Lung microvascular endothelial cell (primary cell): ENCODE results near the gene C7orf25. TPM values are rescaled to one million over a fixed set of nuclear protein-coding genes. Genes with fewer than 3 reads are reported as not detected.
A peak's percentile ranks its signal among the peaks of the same experiment; 100 is the strongest.

Experiments used
- DNase-seq, 2 donors: peaks; one replicate each; pipeline versions ENCODE4 v3.0.0 to v3.0.0-alpha.2; 2010; ENCODE audit warnings: low read depth in 2 of 2
- total RNA-seq: library from RNA; depleted of rRNA; stranded (reverse); fragments of >200 nt; gene quantifications from 2 replicates; pipeline ENCODE4 v1.2.1, GENCODE V29; 2014

C7orf25 gene
- 2.2 and 5.2 TPM in 2 replicates for total RNA-seq

- peak; percentile 94 to 96 for DNase-seq
Observed at GRCh38 chr7:42911454-42912447, at the start of gene C7orf25. TSS of gene C7orf25 (minus strand) at chr7:42912070. CDS start at chr7:42910900, 1,170 bp downstream.

GRCh38 chr7:42961170-42961569, 49.3 kb upstream of the C7orf25 start:
- DNase-seq: no peak

- no peak for DNase-seq
Observed at GRCh38 chr7:42960762-42961161, 48.9 kb upstream of the C7orf25 start.

GRCh38 chr7:42959549-42959948, 47.7 kb upstream of the C7orf25 start:
- DNase-seq: no peak

- no peak for DNase-seq
Observed at GRCh38 chr7:42956062-42956461, 44.2 kb upstream of the C7orf25 start.

GRCh38 chr7:42953994-42954393, 42.1 kb upstream of the C7orf25 start:
- DNase-seq: no peak

- DNase-seq: no peak
Observed at GRCh38 chr7:42952328-42952727, 40.5 kb upstream of the C7orf25 start.

GRCh38 chr7:42950417-42950816, 38.5 kb upstream of the C7orf25 start:
- no peak for DNase-seq

GRCh38 chr7:42947521-42947920, 35.7 kb upstream of the C7orf25 start:
- no peak for DNase-seq

- DNase-seq: no peak
Observed at GRCh38 chr7:42946627-42946950, 34.7 kb upstream of the C7orf25 start.

- no peak for DNase-seq
Observed at GRCh38 chr7:42945821-42946626, 34.2 kb upstream of the C7orf25 start.

- DNase-seq: peak; percentile 75 to 84
Observed at GRCh38 chr7:42940985-42941847, 29.3 kb upstream of the C7orf25 start.

GRCh38 chr7:42939457-42940240, 27.8 kb upstream of the C7orf25 start:
- DNase-seq: no peak

- no peak for DNase-seq
Observed at GRCh38 chr7:42935861-42936260, 24.0 kb upstream of the C7orf25 start.

- DNase-seq: no peak
Observed at GRCh38 chr7:42934291-42934690, 22.4 kb upstream of the C7orf25 start.

GRCh38 chr7:42932811-42933591, 21.1 kb upstream of the C7orf25 start:
- DNase-seq: peak; percentile 36 to 57

GRCh38 chr7:42931834-42932651, 20.2 kb upstream of the C7orf25 start, which contains the start of the genes MRPL32 and PSMA2:
TSS of gene MRPL32 (plus strand) at chr7:42932376. CDS start at chr7:42932387, 11 bp downstream.
TSS of gene PSMA2 (minus strand) at chr7:42932174. CDS start at chr7:42932158, 16 bp downstream.
- peak; percentile 98 for DNase-seq

- peak; percentile 24 to 45 for DNase-seq
Observed at GRCh38 chr7:42931447-42931833, 19.6 kb upstream of the C7orf25 start.

- DNase-seq: peak in 1 of 2 donors; percentile 5
Observed at GRCh38 chr7:42930889-42931288, 19.0 kb upstream of the C7orf25 start.
